Hepatocyte (in vitro differentiated cells): ENCODE data around the gene PPP1R7. TPM values are rescaled to one million over a fixed set of nuclear protein-coding genes. Genes with fewer than 3 reads are reported as not detected.

ENCODE experiments used
- DNase-seq: peaks from one replicate; pipeline ENCODE4 v3.0.0-alpha.2; 2016; ENCODE audit warnings: low spot score
- H2AFZ ChIP-seq: fragments of 200-600 bp; sonication (generic); 2 replicates; pipeline ENCODE4 v1.6.0; 2016; ENCODE audit warnings: antibody characterized with exemption, mild to moderate bottlenecking
- H3K27ac ChIP-seq: fragments of 200-600 bp; sonication (generic); 2 replicates; pipeline ENCODE4 v1.5.1; 2016; ENCODE audit warnings: mild to moderate bottlenecking
- H3K27me3 ChIP-seq: fragments of 200-600 bp; sonication (generic); 2 replicates; pipeline ENCODE4 v1.6.1; 2016
- H3K36me3 ChIP-seq: fragments of 200-600 bp; sonication (generic); replicated peaks from 2 replicates; pipeline ENCODE4 v1.5.1; 2016; ENCODE audit warnings: low read depth; ENCODE audit not compliant: insufficient read depth
- H3K4me1 ChIP-seq: fragments of 200-600 bp; sonication (generic); 2 replicates; pipeline ENCODE4 v1.5.1; 2016; ENCODE audit warnings: mild to moderate bottlenecking, moderate library complexity; ENCODE audit not compliant: insufficient read depth
- H3K4me2 ChIP-seq: fragments of 200-600 bp; sonication (generic); 2 replicates; pipeline ENCODE4 v1.6.0; 2016
- H3K4me3 ChIP-seq: fragments of 200-600 bp; sonication (generic); 2 replicates; pipeline ENCODE4 v1.5.1; 2016; ENCODE audit warnings: mild to moderate bottlenecking
- H3K79me2 ChIP-seq: fragments of 200-600 bp; sonication (generic); 2 replicates; pipeline ENCODE4 v1.6.0; 2017; ENCODE audit warnings: mild to moderate bottlenecking
- H3K9me2 ChIP-seq: fragments of 200-600 bp; sonication (generic); replicated peaks from 2 replicates; pipeline ENCODE4 v1.6.0; 2017; ENCODE audit warnings: mild to moderate bottlenecking; ENCODE audit not compliant: insufficient read depth
- H3K9me3 ChIP-seq: fragments of 200-600 bp; sonication (generic); 2 replicates; pipeline ENCODE4 v1.5.1; 2016; ENCODE audit warnings: low read depth, mild to moderate bottlenecking
- H4K20me1 ChIP-seq: fragments of 200-600 bp; sonication (generic); 2 replicates; pipeline ENCODE4 v1.6.0; 2016; ENCODE audit warnings: mild to moderate bottlenecking; ENCODE audit not compliant: insufficient read depth, poor library complexity, severe bottlenecking
- CTCF ChIP-seq: fragments of 200-600 bp; sonication (generic); IDR thresholded peaks from 2 replicates; pipeline ENCODE4 v1.5.1; 2016; ENCODE audit warnings: antibody characterized with exemption, mild to moderate bottlenecking; ENCODE audit not compliant: poor library complexity
- EZH2 ChIP-seq: fragments of 200-600 bp; sonication (generic); IDR thresholded peaks from 2 replicates; pipeline ENCODE4 v1.6.1; 2016; ENCODE audit warnings: antibody characterized with exemption, mild to moderate bottlenecking, borderline replicate concordance
- EZH2phosphoT487 ChIP-seq: fragments of 200-600 bp; sonication (generic); IDR thresholded peaks from one replicate; pipeline ENCODE4 v1.6.1; 2018; ENCODE audit warnings: antibody characterized with exemption, mild to moderate bottlenecking, low read depth, moderate library complexity; ENCODE audit not compliant: unreplicated experiment, severe bottlenecking
- WGBS: methylation state at CpG from one replicate; pipeline ENCODE4 v1.1.6; 2016; ENCODE audit warnings: low lambda C conversion rate; ENCODE audit errors: missing lambda C conversion rate; 5-methylcytosine and 5-hydroxymethylcytosine counted together
- polyA plus RNA-seq: library from polyadenylated mRNA; unstranded; fragments of >200 nt; fragmentation: Nextera tagmentation; extraction: Ambion mirVana; gene quantifications from 2 replicates; pipeline ENCODE4 v1.2.1, GENCODE V29; 2016
- total RNA-seq: library from RNA; depleted of rRNA; stranded (reverse); fragments of >200 nt; gene quantifications from 2 replicates; pipeline ENCODE4 v1.2.3, GENCODE V29; 2014

PPP1R7 gene
- total and polyA plus RNA-seq, 2 experiments from 2014 or later = 46.7 to 84.9 TPM

GRCh38 chr2:241121008-241121407, 29.3 kb upstream of the PPP1R7 start:
- no peaks in the 10 kb centered on the region for H4K20me1 ChIP-seq
- H3K79me2 ChIP-seq = no peaks in the 10 kb centered on the region
- no peak for DNase-seq
- no peak for TF ChIP-seq EZH2
- no peak for TF ChIP-seq CTCF
- no peak for TF ChIP-seq EZH2phosphoT487
- H2AFZ ChIP-seq = no peak overlapping the region
- no peaks in the 10 kb centered on the region for H3K9me3 ChIP-seq
- no peaks in the 10 kb centered on the region for H3K4me1 ChIP-seq
- H3K27ac ChIP-seq = no peak overlapping the region
- 97% methylated on average over 5 of the region's 5 CpGs for WGBS
- H3K27me3 ChIP-seq = no peaks in the 10 kb centered on the region
- no peak overlapping the region for H3K4me2 ChIP-seq
- no peaks in the 10 kb centered on the region for H3K9me2 ChIP-seq
- H3K4me3 ChIP-seq = no peak overlapping the region
- no peaks in the 10 kb centered on the region for H3K36me3 ChIP-seq

GRCh38 chr2:241122376-241123002, 27.8 kb upstream of the PPP1R7 start:
- no peaks in the 10 kb centered on the region for H3K79me2 ChIP-seq
- H3K4me1 ChIP-seq = no peaks in the 10 kb centered on the region
- H3K4me2 ChIP-seq = no peak overlapping the region
- H3K9me3 ChIP-seq = no peaks in the 10 kb centered on the region
- no peaks in the 10 kb centered on the region for H3K9me2 ChIP-seq
- H3K36me3 ChIP-seq = no peaks in the 10 kb centered on the region
- H3K27ac ChIP-seq = no peak overlapping the region
- no peak overlapping the region for H2AFZ ChIP-seq
- no peak for TF ChIP-seq EZH2
- TF ChIP-seq CTCF = no peak
- no peak for TF ChIP-seq EZH2phosphoT487
- 98% methylated on average over 19 of the region's 19 CpGs for WGBS
- H3K4me3 ChIP-seq = no peak overlapping the region
- no peaks in the 10 kb centered on the region for H3K27me3 ChIP-seq
- no peaks in the 10 kb centered on the region for H4K20me1 ChIP-seq
- DNase-seq = no peak

- Histone ChIP-seq H3K36me3 (no peaks in the 10 kb centered on the region), H3K27me3 (no peaks in the 10 kb centered on the region), H2AFZ (no peak overlapping the region), H3K4me1 (no peaks in the 10 kb centered on the region), H3K4me2 (no peak overlapping the region), H3K9me2 (no peaks in the 10 kb centered on the region), H3K27ac (no peak overlapping the region), H3K79me2 (no peaks in the 10 kb centered on the region), H3K9me3 (no peaks in the 10 kb centered on the region), H4K20me1 (no peaks in the 10 kb centered on the region), H3K4me3 (no peak overlapping the region)
- no peak for DNase-seq
- TF ChIP-seq EZH2phosphoT487 (no peak), EZH2 (no peak), CTCF (no peak)
- WGBS = 95% methylated on average over 16 of the region's 16 CpGs
Measured at GRCh38 chr2:241123816-241124536, 26.3 kb upstream of the PPP1R7 start.
